ENCODE results near the gene CPLX1.
"Not testable (repeated sequence)": the region's sequence is repeated elsewhere in the genome, so short reads cannot be mapped to it uniquely, and the experiment has no call there.

CPLX1 gene

GRCh38 chr4:749698-750666, 75.9 kb downstream of the CPLX1 start:
- no peak for DNase-seq (ENCODE audit: low read depth, low spot score)
- H3K4me3 ChIP-seq (ENCODE audit: low read length), result no peak overlapping the region

DNA sequence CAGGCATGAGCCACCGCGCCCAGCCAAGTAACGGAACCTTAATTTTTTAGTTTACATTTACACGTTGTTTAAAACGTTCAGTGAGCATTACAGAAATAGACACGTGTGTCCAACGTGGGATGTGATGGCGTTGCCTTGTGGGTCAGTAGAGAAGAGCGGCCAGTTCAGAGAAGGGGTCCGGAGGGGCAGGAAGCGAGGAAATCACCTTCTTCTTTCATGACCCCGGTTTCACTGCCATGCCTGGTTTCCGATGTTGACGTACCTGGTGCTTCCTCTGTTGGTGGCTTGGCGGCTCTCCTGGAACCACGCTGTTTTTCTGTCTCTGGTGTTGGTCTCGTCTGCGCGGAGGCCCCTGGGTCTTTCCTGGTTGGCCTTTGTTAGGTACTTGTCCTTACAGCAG, 77.5 kb downstream of the CPLX1 start:
- no peak overlapping the region for H3K4me3 ChIP-seq (ENCODE audit: low read length)
- DNase-seq (ENCODE audit: low read depth, low spot score), result no peak

DNA sequence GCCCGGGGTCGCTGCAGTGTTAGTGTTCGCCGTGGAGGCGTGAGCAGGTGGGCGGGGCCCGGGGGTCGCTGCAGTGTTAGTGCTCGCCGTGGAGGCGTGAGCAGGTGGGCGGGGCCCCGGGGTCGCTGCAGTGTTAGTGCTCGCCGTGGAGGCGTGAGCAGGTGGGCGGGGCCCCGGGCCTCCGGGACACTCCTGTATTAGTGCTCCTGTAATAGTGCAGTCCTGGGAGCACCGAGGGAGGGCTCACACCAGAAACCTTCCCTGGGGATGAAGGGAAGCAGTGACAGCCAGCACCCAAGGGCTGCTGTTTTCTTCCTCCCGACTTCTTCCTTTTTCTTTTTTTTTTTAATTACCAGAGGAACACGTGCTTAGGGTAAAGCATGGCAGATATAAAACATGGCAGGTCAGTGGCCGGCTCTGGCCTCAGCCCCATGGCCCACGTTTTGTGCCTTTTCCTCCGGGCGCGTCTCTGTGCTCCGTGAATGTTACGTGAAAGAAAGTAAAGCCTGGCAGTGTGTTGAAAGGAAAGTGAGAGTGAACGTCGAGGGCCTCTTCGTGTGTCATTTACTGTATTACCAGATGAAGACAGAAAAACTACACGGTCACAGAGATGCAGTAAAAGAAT, 78.3 kb downstream of the CPLX1 start:
- DNase-seq (ENCODE audit: low read depth, low spot score), result no peak
- H3K4me3 ChIP-seq (ENCODE audit: low read length), result no peak overlapping the region

DNA sequence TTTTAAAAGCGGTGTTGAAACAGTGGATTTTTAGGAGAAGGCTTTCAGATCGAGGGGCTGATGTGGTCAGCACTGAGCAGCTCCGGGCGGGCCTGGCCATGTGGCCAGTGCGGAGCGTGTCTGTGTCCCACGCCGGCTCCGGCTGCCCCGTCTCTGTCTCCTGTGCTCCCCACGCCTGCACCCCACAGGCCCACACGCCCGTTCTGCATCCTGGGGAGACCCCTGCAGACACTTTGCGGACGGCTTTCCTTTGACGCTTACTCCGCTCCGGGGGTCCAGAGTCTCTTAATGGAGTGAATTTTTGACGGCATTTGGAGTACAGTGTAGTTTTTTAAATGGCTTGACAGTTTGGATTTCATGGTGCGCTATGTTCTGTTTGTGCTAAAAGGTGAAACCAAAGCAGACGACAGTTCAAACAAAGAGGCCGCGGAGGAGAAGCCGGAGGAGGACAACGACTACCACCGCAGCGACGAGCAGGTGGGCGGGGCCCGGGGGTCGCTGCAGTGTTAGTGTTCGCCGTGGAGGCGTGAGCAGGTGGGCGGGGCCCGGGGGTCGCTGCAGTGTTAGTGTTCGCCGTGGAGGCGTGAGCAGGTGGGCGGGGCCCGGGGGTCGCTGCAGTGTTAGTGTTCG, 81.6 kb downstream of the CPLX1 start:
- H3K4me3 ChIP-seq (ENCODE audit: low read length), result no peak overlapping the region
- no peak for DNase-seq (ENCODE audit: low read depth, low spot score)

- no peak for DNase-seq (ENCODE audit: low read depth, low spot score)
- H3K4me3 ChIP-seq (ENCODE audit: low read length), result no peak overlapping the region
Measured at GRCh38 chr4:743463-744211, 82.3 kb downstream of the CPLX1 start.

DNA sequence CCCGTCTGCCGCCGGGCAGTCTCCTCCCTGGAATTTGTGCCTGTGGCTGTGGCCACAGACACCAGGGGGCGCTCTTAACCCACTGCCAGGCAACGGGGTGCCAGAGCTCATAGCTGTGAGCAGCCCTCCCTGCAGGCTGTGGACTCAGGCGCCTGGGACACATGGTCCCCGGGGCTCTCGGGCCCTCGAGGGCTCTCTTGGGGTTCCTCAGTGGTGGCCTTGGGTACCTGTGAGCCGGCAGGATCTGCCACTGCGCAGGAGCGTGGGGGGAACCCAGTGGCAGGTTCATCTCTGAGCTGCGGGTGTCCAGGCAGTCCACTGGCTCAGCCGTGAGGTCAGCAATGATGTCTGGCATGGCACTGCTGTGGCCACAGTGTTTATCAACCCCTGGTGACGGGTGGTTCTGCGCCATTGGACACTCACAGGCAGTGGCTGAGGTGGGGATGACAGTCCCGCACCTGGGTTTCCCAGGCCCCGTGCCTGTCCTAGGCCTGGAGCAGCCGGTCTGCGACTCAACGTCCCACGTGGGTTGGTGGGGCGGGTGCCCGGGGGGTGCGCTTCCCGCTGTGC, 83.1 kb downstream of the CPLX1 start:
- no peak overlapping the region for H3K4me3 ChIP-seq (ENCODE audit: low read length)
- peak; percentile 29 for DNase-seq (ENCODE audit: low read depth, low spot score)

GRCh38 chr4:742096-742741, 83.7 kb downstream of the CPLX1 start:
- no peak overlapping the region for H3K4me3 ChIP-seq (ENCODE audit: low read length)
- DNase-seq (ENCODE audit: low read depth, low spot score), result no peak

- no peak for DNase-seq (ENCODE audit: low read depth, low spot score)
- H3K4me3 ChIP-seq (ENCODE audit: low read length), result no peak overlapping the region
Measured at GRCh38 chr4:740656-741282, 85.2 kb downstream of the CPLX1 start.

DNA sequence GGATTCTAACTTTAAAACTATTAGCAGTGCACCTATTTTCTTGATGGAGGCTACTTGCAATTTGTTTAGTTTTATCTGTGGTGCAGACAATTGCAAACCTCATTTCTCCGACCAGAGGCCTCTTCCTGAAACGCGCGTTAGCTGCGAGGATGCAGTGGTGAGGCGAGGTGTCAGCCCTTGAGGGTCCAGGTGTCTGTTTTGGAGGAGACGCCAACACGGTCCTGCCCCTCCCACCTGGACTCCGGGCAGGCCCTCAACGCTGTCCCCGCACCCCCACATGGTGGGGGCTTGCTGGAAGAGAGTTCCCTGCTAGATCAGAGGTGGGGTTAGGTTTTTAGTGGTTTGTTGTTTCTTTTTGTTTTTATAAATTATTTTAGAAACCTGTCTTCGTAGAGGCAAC, 85.9 kb downstream of the CPLX1 start:
- DNase-seq (ENCODE audit: low read depth, low spot score), result no peak
- H3K4me3 ChIP-seq (ENCODE audit: low read length), result no peak overlapping the region

- no peak for DNase-seq (ENCODE audit: low read depth, low spot score)
- no peak overlapping the region for H3K4me3 ChIP-seq (ENCODE audit: low read length)
Measured at GRCh38 chr4:739569-739968, 86.4 kb downstream of the CPLX1 start.

- no peak overlapping the region for H3K4me3 ChIP-seq (ENCODE audit: low read length)
- DNase-seq (ENCODE audit: low read depth, low spot score), result peak; percentile 62
Measured at GRCh38 chr4:738781-739280, 87.1 kb downstream of the CPLX1 start.

- H3K4me3 ChIP-seq (ENCODE audit: low read length); DNase-seq (ENCODE audit: low read depth, low spot score): not testable (repeated sequence)
Measured at GRCh38 chr4:736561-736960, 89.4 kb downstream of the CPLX1 start.

- H3K4me3 ChIP-seq (ENCODE audit: low read length), result no peak overlapping the region
- no peak for DNase-seq (ENCODE audit: low read depth, low spot score)
Measured at GRCh38 chr4:735583-735982, 90.3 kb downstream of the CPLX1 start.
